SK-N-SH (cell line): ENCODE measurements around the gene MYO18A.

Source experiments
- MAX ChIP-seq: IDR thresholded peaks from 2 replicates; pipeline ENCODE4 v1.4.0; 2012; ENCODE audit warnings: low read depth
- NFIC ChIP-seq: IDR thresholded peaks from 2 replicates; pipeline ENCODE4 v1.4.0; 2012; ENCODE audit warnings: borderline replicate concordance
- NRF1 ChIP-seq: IDR thresholded peaks from 2 replicates; pipeline ENCODE4 v1.6.1; 2012; ENCODE audit warnings: low read depth, mild to moderate bottlenecking, low read length
- PBX3 ChIP-seq: IDR thresholded peaks from 2 replicates; pipeline ENCODE4; 2012
- RFX5 ChIP-seq: IDR thresholded peaks from 2 replicates; pipeline ENCODE4 v1.6.1; 2012; ENCODE audit warnings: mild to moderate bottlenecking, improper control_type of control experiment, low read length
- RXRA ChIP-seq: IDR thresholded peaks from 2 replicates; pipeline ENCODE4 v1.4.0; 2012; ENCODE audit warnings: low read depth, mild to moderate bottlenecking, borderline replicate concordance
- TF ChIP-seq, protein P1 (sequence below): fragments of 200-600 bp; sonication (generic); IDR thresholded peaks from 2 replicates; pipeline ENCODE4 v1.6.1; 2017; ENCODE audit warnings: antibody characterized with exemption, mild to moderate bottlenecking, moderate library complexity

DNA sequence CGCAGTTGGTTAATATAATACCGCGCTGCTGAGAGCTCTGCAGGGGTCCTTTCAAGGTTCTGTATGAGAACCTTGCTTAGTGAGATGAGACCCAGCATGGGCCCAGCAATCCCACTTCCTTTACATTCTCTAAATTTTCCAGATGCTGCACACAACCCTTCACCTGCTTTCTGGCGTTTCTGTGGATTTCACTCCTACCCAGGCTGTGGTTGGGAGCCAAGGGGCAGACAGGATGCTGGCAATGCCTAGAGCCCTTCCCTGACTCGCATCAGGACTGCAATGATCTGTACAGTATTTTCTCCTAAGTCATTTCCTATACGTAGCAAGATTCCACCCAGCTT is 147.4 kb downstream of the MYO18A start:
- TF ChIP-seq, protein P1, sequence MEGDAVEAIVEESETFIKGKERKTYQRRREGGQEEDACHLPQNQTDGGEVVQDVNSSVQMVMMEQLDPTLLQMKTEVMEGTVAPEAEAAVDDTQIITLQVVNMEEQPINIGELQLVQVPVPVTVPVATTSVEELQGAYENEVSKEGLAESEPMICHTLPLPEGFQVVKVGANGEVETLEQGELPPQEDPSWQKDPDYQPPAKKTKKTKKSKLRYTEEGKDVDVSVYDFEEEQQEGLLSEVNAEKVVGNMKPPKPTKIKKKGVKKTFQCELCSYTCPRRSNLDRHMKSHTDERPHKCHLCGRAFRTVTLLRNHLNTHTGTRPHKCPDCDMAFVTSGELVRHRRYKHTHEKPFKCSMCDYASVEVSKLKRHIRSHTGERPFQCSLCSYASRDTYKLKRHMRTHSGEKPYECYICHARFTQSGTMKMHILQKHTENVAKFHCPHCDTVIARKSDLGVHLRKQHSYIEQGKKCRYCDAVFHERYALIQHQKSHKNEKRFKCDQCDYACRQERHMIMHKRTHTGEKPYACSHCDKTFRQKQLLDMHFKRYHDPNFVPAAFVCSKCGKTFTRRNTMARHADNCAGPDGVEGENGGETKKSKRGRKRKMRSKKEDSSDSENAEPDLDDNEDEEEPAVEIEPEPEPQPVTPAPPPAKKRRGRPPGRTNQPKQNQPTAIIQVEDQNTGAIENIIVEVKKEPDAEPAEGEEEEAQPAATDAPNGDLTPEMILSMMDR, result no peak
- TF ChIP-seq MAX, result no peak
- TF ChIP-seq RFX5, result no peak
- no peak for TF ChIP-seq PBX3
- no peak for TF ChIP-seq NFIC
- TF ChIP-seq NRF1, result no peak
- no peak for TF ChIP-seq RXRA
